HEK293T (cell line): ENCODE data around the gene NOL12.

ENCODE experiments used
- CTCF ChIA-PET: fragments of 350-600 bp; formaldehyde crosslinking; extraction: SDS; loops from one replicate; lab custom pipeline; 2021; ENCODE audit warnings: antibody characterized with exemption, inconsistent platforms; lab: Yijun Ruan, JAX
- POLR2A ChIA-PET: fragments of 350-600 bp; formaldehyde crosslinking; extraction: SDS; loops from one replicate; lab custom pipeline; 2020; ENCODE audit warnings: antibody characterized with exemption, inconsistent platforms; lab: Yijun Ruan, JAX
- DNase-seq: peaks from one replicate; pipeline ENCODE4 v3.0.0; 2012; ENCODE audit warnings: mixed read lengths; ENCODE audit errors: extremely low spot score
- ARNT ChIP-seq: fragments of 450-650 bp; IDR thresholded peaks from 2 replicates; pipeline ENCODE4 v1.6.1; 2017; ENCODE audit warnings: mild to moderate bottlenecking
- BHLHE40 ChIP-seq: fragments of 450-650 bp; IDR thresholded peaks from 2 replicates; pipeline ENCODE4 v1.6.1; 2016; ENCODE audit warnings: mild to moderate bottlenecking, moderate library complexity, borderline replicate concordance
- CTBP1 ChIP-seq: fragments of 450-650 bp; IDR thresholded peaks from 2 replicates; pipeline ENCODE4 v1.6.1; 2016; ENCODE audit warnings: borderline replicate concordance
- ELF4 ChIP-seq: fragments of 450-650 bp; IDR thresholded peaks from 2 replicates; pipeline ENCODE4 v1.6.1; 2017; ENCODE audit warnings: antibody characterized with exemption
- FOXA1 ChIP-seq: fragments of 450-650 bp; IDR thresholded peaks from 2 replicates; pipeline ENCODE4 v1.6.1; 2016; ENCODE audit warnings: mild to moderate bottlenecking
- FOXK2 ChIP-seq: fragments of 450-650 bp; IDR thresholded peaks from 2 replicates; pipeline ENCODE4 v1.6.1; 2016; ENCODE audit warnings: mild to moderate bottlenecking
- FOXM1 ChIP-seq: fragments of 450-650 bp; IDR thresholded peaks from 2 replicates; pipeline ENCODE4 v1.6.1; 2017; ENCODE audit warnings: mild to moderate bottlenecking, borderline replicate concordance
- HDGF ChIP-seq: fragments of 450-650 bp; IDR thresholded peaks from 2 replicates; pipeline ENCODE4 v1.6.1; 2017; ENCODE audit warnings: antibody characterized with exemption, borderline replicate concordance
- L3MBTL2 ChIP-seq: fragments of 450-650 bp; conservative IDR thresholded peaks from 2 replicates; pipeline ENCODE4 v1.6.1; 2016; ENCODE audit warnings: mild to moderate bottlenecking
- LEF1 ChIP-seq: fragments of 450-650 bp; IDR thresholded peaks from 2 replicates; pipeline ENCODE4 v1.6.1; 2017; ENCODE audit warnings: mild to moderate bottlenecking, borderline replicate concordance
- NFRKB ChIP-seq: fragments of 450-650 bp; IDR thresholded peaks from 2 replicates; pipeline ENCODE4 v1.6.1; 2016; ENCODE audit warnings: mild to moderate bottlenecking, moderate library complexity
- PKNOX1 ChIP-seq: fragments of 450-650 bp; IDR thresholded peaks from 2 replicates; pipeline ENCODE4 v1.6.1; 2016
- SUZ12 ChIP-seq: fragments of 450-650 bp; IDR thresholded peaks from 2 replicates; pipeline ENCODE4 v1.6.1; 2016; ENCODE audit warnings: mild to moderate bottlenecking
- TARDBP ChIP-seq: fragments of 450-650 bp; IDR thresholded peaks from 2 replicates; pipeline ENCODE4 v1.6.1; 2016
- ZNF384 ChIP-seq: fragments of 450-650 bp; IDR thresholded peaks from 2 replicates; pipeline ENCODE4 v1.6.1; 2016

NOL12 gene

GRCh38 chr22:37658133-37659065, 27.7 kb upstream of the NOL12 start, which contains the start of gene PDXP:
TSS of gene PDXP (plus strand) at chr22:37658723. CDS start at chr22:37658783, 60 bp downstream.
- peak; percentile 98 for DNase-seq
- ChIA-PET CTCF (interaction anchor here (0.6 to 5.3 kb wide), 9 partner anchors 9 to 1032 kb away, joined by 3 to 40 read pairs (median 4); partner anchors contain the start of gene LGALS1), POLR2A (interaction anchor here (0.6 to 6.3 kb wide), 34 partner anchors 9 to 523 kb away, joined by 3 to 105 read pairs (median 5); partner anchors contain the start of genes ANKRD54, GCAT, GGA1 and LGALS1)
- no peak for TF ChIP-seq SUZ12
- no peak for TF ChIP-seq ELF4
- TF ChIP-seq PKNOX1 = peak; percentile 100
- TF ChIP-seq L3MBTL2 = peak; percentile 86
- peak; percentile 21; the same call in 1 of the 2 replicates for TF ChIP-seq FOXM1
- no peak for TF ChIP-seq HDGF
- TF ChIP-seq LEF1 = peak; percentile 88; the same call in 1 of the 2 replicates
- no peak for TF ChIP-seq FOXA1
- peak; percentile 43; the same call in 1 of the 2 replicates for TF ChIP-seq ARNT

GRCh38 chr22:37659066-37659896, 26.9 kb upstream of the NOL12 start:
- TF ChIP-seq ARNT (no peak), FOXK2 (no peak), FOXA1 (no peak), ELF4 (no peak), L3MBTL2 (peak; percentile 55), SUZ12 (no peak), NFRKB (no peak)
- ChIA-PET POLR2A (interaction anchor here (0.7 to 6.3 kb wide), 18 partner anchors 8 to 185 kb away, joined by 3 to 105 read pairs (median 8); partner anchors contain the start of genes ANKRD54, GGA1, LGALS1 and NOL12), CTCF (interaction anchor here (0.5 to 5.3 kb wide), 6 partner anchors 16 to 67 kb away, joined by 3 to 40 read pairs (median 18); no protein-coding TSS in a partner anchor)
- DNase-seq = no peak

DNA sequence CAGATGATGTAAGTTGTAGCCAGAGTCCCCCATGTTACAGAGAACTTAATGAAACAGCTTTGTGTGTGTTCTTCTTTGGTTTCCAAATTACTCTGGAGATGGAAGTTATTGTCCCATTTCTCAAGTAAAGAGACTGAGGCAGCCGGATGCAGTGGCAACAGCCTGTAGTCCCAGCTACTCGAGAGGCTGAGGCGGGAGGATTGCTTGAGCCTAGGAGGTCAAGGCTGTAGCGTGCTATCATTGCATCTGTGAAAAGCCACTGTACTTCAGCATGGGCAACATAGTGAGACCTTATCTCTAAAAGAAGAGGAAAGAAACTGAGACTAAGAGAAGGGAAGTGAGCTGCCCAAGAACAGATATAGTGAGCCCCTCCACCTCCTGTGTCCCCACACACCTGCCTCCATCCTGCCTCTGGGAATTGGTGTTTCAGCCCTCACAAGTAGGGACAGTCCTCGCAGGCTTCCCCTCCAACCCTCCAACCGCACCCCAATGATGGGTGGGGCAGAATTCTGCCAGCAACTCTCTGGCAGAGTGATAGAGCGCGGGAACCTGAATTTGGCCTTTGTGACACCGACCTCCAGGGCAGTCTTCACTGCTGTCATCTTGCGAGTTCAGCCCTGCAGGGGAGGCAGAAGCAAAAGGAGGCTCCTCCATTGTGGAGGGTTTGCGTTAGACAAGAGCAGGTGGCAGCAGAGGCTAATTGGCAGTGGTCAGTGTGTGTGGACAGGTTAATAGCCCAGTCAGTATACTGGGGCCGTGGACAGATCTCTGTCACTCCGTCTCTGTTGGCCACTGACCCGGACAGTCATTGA, 26.0 kb upstream of the NOL12 start:
- ChIA-PET CTCF (interaction anchor here (0.6 to 5.3 kb wide), 6 partner anchors 10 to 373 kb away, joined by 3 to 40 read pairs (median 4); no protein-coding TSS in a partner anchor), POLR2A (interaction anchor here (1.1 to 6.3 kb wide), 10 partner anchors 13 to 142 kb away, joined by 4 to 105 read pairs (median 25); partner anchors contain the start of genes GGA1, LGALS1, NOL12 and SH3BP1)
- TF ChIP-seq PKNOX1 (no peak), SUZ12 (no peak)
- no peak for DNase-seq

DNA sequence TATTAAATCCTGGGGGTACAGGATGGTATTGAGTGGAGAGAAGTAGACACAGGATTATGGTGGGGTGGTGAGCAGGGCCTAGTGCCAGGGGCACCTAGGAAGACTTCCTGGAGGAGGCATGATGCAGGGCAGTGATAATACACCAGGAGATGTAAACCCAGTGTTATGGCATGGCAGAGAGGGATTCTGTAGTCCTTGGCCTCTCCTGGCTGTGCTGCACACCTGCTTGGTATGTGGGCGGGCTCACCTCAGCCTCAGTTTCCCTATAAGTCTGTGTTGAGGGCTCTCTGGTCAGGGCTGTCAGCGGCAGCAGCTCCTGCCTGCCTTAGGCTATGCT, 25.5 kb upstream of the NOL12 start:
- TF ChIP-seq ZNF384 = no peak
- TF ChIP-seq LEF1 = no peak
- no peak for TF ChIP-seq FOXK2
- TF ChIP-seq L3MBTL2 = no peak
- no peak for TF ChIP-seq CTBP1
- no peak for TF ChIP-seq PKNOX1
- TF ChIP-seq TARDBP = no peak
- TF ChIP-seq NFRKB = no peak
- no peak for TF ChIP-seq BHLHE40
- no peak for TF ChIP-seq ELF4
- DNase-seq = no peak
- ChIA-PET POLR2A (interaction anchor here (1.0 to 6.3 kb wide), 11 partner anchors 13 to 147 kb away, joined by 3 to 105 read pairs (median 6); partner anchors contain the start of genes GCAT, GGA1, LGALS1 and NOL12), CTCF (interaction anchor here (0.6 to 5.3 kb wide), 9 partner anchors 11 to 372 kb away, joined by 3 to 40 read pairs (median 4); no protein-coding TSS in a partner anchor)
